Activated CD4-positive, alpha-beta T cell treated with anti-CD3 and anti-CD28 coated beads for 24 hours (primary cell): ENCODE measurements around the gene NHLH2.

ENCODE experiments used
- DNase-seq, 2 donors: peaks; one replicate each; pipeline ENCODE4 v3.0.0-alpha.2; 2020; ENCODE audit warnings: low read depth in 2 of 2

NHLH2 gene

DNA sequence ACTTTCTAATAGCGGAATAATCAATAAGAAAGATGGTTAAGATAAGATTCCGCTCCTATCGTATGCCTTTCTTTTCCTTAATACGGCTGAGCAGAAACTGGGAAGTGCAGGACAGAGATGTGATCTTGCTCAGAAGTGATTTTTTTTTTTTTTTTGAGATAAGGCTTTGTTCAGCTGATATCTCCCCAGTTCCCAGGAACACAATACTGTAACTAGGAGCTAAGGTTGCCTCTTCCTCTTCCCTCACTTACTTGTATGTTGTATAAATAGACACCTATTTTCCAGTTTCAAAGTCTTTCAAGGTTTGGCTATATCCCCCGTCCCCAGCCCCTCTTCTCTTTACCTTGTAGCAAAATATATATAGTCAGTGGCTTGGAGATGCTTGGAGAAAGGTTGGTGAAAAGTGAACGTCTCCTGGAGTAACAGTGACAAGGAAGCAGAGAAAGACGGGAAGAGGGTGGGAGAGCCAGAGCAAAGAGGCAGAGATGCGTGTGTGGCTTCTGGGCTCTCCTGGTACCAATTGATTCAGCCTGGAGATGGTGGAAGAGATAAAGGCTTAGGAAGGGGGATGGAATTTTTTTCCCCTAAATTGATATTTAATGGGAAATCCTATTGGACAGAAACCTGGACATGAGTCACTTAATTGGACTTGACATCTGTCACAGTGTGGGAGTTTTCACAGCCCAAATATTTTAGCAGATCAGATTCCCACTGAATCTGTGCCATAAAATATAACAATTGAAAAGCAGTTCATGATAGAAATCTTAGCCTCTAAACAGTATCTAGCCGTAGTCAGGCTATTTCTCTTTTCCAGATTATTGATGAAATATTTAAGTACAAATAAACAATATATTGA, at the start of gene NHLH2:
Gene NHLH2, minus strand, starts transcription at position 522 of the 856 bp plus-strand sequence. CDS start 2,754 bp downstream, outside the sequence.
- DNase-seq = no peak

DNA sequence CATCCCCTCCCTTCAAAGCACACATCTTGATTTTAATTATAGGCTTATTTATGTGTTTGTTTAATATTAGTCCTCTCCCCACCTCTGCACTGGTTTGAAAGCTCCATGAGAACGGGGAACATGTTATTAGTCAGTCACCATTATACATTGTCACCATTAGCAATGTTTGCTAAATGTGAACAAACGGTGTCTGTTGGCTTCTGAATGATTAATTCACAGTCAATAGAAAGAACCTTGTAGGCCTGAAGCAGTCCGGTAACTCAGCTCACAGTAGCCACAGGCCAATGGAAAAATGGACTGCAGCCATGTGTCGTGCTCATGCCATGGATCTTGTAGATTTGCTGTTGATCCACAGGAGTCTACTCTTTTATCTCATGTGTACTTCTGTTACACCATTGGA, 49.7 kb upstream of the NHLH2 start:
- no peak for DNase-seq

DNA sequence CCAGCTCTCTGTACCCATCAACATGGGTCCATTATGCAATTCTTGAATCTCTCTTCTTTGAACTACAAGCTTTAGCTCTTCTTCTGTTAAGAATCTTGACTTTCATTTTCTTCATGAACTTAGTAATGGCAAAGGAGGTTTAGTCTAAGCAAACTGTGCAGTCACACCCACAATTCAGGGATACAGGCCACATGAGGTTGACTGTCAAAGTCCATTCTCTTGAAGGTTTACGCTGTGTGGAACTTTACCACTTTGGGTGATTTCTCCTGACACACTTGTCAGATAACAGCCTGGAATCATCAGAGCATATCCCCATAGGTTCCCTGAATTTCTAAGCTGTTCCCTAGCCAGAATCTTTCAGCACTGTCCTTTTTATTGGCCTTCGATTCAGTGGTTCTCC, 48.0 kb upstream of the NHLH2 start:
- DNase-seq = no peak

DNA sequence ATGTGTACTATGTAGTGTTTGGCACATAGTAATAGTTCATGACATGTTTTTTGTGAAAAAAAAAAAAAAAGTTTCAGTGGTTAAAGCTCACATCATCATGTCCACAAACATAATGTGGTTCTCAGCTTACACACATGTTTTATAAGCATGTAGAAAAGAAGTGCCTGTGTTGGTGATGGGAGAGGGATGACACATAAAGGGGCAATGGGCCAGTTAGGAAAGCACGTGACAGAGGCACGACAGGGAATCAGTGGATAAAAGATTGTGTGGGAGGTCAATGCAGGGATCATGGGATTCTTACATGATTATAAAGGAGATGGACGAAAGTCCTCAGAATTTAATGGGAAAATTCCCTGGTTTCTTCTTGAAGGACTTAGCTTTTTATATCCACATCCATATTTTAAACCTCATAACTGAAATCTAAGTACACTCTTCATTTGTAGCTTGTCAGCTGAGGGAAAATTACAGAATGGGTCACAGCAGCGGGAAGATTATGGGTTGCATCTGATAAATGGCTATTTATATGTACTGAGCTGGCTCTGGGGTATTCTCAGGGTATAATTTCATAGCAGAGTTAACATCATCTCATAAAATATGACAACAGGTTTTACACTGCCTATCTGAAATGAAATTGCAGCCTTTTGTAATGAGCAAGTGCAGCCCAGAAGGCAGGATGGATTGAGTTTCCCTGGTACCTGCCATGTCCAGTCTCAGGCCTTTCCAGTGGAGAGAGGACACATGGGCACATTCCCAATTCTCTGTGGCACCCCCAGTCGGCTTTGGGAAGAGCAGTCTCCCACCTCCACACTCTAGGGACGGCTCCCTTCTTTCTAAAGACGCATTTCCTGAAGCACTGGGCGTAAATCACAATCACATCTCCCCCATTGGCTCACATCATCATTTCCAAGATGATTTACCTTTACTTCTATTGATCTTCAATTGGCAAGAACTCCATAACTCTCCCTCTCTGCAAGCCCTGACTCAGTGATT, 42.3 kb upstream of the NHLH2 start:
- no peak for DNase-seq

DNA sequence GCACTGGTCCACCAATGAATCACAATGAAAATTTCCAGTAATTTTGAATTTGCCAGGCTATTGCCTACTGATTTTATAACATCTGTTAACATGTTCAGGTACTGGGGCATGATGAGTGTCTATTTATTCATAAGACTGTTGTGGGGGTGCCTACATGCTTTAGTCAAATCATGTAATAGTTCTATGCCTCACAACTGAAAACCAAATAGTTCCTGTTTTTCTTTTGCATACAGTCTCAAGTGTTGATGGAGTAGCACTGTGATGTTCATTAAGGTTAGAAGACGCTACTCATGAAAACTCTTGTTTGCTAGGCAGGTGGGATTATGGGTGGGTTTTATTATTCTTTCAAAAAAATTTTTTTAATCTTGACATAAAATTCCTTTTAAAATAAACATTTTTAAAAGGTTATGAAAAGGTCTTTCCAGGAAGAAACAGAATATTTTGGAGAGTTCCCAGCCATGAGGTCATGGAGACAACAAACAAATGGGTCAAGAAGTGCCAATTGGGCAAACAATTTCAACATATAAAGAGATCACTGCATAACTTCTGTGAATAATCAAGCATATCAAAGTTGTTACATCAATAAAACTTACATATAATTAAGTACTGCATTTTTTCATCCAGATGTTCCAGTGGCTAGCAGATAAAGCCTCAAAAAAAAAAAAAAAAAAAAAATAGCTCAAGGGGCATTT, 40.2 kb upstream of the NHLH2 start:
- no peak for DNase-seq

DNA sequence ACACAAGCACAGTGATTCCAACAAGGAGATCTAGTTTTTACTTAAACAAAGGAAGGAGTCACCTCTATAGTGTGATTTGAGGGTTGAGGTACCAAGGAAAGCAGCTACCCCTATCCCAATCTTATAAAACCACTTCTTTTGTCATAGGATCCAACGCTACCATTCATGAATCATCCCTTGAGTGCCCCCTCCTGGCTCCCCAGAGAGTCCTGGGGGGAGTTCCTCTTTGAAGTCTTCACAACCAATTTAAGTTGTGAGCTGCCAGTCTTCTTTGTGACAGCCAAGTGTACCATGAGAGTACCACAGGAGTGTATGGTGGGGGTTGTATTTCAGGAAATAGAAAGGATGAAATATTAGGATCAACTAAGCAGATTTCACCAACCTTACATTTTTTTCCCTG, 39.1 kb upstream of the NHLH2 start:
- no peak for DNase-seq

DNA sequence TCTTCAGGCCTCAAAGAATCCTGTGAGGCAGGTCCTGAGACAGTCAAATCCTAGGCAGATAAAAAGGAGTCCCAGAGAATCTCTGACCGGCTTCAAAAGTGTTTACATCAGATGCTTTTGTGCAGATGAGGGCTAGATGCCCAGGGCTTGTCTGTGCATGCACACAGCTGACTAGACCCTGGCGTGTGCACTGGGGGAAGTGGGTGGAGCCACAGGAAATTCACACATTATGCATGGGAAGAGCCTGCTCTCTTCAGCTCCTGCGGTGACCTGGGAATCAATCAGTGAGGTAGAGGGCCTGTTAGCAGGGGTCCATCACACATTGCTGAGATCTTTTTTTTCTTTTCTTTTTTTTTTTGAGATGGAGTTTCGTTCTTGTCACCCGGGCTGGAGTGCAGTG, 36.6 kb upstream of the NHLH2 start:
- no peak for DNase-seq

DNA sequence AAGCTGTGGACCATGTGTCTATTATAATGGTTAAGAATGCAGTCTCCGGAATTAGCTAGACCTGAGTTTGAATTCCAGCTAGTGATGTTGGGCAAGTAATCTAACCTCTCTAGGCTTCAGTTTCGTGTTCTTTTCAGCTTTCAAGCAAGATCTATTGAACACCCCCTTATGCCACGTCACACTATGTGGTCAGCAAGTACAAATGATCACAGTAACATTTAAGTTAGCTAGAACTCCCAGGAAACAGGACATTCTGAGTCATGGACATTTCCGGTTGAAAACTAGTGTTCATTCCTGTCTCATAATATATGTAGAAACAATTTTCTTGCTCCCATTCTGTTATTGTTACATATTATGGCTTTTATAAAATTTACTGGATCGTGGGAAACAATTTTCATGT, 34.0 kb upstream of the NHLH2 start:
- no peak for DNase-seq

DNA sequence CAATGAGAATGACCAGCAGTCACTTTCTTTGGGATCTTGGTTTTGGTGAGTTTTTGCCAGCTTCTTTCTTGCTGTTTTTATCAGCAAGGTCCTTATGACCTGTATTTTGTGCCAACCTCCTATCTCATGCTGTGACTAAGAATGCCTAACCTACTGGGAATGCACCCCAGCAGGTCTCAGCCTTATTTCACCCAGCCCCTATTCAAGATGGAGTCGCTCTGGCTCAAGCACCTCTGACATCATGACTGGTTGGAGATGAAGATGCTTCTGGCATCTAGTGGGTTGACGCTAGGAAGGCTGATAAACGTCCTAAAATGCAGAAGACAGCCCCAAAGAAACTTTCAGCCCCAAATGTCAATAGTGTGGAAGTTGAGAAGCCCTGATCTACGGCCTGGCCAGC, 33.6 kb upstream of the NHLH2 start:
- no peak for DNase-seq

DNA sequence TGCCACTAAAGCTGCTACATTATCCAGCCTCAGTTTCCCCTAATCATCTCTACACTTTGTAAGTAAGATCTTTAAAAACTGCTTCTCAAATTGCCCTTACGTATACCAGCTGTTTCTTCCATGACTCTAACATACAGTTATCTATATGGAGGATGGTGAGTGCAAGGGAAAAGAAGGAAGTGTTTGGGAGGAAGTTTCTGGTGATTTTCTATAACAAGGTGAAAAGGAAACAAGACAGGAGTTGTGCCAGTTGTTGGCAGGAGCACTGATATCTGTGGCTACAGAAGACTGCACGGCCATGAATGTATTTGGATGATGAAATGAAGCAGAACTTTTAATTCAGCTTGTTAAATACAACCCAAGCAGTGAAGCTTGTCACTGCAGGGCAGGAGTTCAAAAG, 32.3 kb upstream of the NHLH2 start:
- DNase-seq = no peak

DNA sequence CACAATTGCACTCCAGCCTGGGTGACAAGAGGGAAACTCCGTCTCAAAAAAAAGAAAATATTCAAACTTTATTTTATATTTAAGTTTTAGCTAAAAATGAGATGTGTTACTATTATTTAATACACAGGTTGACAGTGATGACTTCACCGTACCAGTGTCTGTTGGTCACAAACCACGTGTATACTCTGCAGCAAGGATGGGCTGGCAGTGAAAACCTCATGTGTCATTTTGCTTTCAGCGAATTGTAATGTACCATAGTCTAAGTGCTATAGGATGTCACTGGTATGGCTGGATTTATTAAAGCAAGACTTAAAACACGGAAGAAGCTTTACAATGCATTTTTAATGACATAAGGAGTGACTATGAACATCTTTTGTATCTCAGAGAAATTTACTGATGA, 28.1 kb upstream of the NHLH2 start:
- no peak for DNase-seq

DNA sequence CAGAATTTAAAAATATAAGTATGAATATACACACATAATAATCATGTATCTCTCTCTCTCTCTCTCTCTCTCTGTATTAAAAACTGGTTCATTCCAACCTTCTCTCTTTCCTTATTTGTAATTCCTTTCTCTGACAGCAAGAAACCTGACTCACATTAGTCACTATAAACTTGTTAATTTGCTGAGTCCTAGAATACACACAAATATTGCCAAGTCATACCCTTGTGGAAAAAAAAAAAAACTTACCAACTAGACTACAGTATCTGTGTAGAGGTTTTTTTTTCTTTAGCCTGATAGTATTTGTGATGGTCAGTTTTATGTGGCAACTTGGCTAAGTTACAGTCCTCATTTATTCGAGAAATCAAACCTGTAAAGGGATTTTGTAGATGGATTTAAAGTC, 26.3 kb upstream of the NHLH2 start:
- DNase-seq = no peak

DNA sequence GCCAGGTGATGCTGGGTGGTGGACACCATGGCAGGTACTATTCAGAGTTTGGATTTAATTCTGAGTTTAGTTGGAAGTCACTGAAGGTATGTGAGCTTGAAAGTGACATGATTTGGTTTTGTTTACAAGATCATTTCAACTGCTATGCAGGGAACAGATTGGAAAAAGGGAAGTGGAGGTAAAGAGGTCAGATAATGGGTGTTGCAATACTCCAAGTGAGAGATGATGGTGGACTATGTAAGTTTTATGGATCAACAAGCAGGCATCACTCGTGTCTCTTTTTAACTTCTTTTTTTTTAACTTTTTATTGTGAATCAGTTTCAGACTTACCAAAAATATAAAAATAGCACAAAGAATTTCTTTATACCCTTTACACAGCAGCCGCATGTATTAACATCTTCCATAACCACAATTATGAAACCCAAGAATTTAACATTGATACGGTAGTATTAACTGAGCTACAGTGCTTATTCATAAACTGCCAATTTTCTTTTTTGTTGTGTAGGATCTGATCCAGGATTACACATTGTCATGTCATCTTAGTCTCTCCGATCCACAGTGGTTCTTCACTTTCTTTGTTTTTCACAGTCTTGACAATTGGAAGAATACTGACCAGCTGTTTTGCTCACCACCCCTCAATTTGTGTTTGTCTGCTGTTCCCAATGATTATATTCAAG, 24.9 kb upstream of the NHLH2 start:
- DNase-seq = no peak

DNA sequence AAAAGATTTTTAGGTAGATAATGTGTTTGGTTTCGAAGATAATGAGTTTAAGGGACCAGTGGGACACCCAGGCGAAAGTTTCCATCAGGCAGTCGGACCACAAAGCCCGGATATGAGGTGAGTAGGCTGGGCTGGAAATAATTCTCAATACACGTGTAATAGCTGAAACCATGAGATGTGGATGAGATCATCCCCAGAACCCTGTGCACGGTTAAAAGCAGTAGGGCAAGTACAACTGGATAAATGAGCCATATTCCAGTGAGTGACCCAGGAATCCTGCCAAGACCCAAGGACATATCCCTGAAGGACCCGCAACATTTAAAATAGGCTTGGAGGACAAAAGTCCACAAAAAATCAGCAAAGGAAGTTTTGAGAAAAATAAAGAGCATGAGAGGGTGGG, 21.5 kb upstream of the NHLH2 start:
- no peak for DNase-seq

DNA sequence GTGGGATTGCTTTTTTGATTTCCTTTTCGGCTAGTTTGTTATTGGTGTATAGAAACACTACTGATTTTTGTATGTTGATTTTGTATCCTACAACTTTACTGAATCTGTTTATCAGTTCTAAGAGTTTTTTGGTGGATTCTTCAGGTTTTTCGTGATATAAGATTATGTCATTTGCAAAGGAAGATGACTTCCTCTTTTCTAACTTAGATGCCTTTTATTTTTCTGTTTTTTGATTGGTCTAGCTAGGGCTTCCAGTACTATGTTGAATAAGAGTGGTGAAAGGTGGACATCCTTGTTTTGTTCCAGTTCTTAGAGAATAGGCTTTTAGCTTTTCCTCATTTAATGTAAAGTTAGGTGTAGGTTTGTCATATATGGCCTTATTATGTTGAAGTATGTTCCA, 13.1 kb upstream of the NHLH2 start:
- DNase-seq = no peak

DNA sequence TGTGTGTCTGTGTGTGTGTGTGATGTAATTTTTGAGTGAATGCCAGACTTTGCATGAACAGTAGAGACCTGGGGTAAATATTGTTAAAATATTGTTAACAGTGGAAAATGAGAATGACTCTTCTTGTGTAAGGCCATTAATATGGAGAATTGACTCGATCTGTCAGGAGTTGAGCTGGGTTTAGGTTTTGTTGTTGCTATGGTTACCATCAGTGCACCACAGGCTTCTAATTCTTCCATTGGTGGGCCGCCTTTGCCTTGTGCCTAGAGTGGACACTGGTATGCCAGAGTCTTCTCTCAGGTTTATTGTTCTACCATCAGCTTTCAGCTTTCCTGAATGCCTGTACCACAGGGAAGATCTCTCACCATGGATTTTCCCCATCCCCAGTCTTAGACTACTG, 10.0 kb upstream of the NHLH2 start:
- DNase-seq = no peak

DNA sequence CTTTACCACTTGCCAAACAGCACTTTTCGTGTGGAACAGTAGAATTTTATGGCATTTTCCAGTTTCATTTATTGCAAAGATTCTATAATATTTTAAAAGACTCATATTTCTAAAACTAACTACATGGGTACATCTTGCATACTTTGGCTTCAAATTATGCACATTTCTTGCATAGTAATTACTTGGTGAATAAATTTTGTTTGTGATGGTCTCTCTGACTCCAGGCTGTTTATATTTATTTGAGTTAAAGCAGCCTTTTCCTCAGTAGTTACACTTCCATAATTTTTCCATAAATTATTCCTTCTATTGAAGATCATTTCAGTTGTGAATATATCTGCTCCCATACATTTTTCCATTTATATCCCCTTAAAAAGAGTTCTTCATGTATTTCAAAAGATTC, 6.9 kb upstream of the NHLH2 start:
- DNase-seq = no peak

DNA sequence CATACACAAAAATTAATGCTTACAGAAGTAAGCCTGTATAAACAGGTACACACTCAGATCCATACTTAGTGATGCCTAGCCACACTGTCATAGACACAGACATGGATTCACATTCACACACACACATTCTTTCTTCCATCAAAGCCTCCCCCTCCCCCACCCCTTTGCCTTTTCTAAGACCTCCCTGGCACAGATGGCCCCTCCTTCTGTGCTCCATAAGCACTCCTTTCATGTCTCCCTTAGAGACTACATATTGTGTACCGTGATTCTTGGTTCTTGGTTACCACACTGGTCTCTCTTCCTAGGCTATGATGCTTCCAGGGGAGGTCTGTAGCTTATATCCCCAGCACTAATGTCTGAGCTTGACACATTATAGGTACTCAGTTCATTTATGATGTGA, 2.0 kb upstream of the NHLH2 start:
- DNase-seq = no peak

DNA sequence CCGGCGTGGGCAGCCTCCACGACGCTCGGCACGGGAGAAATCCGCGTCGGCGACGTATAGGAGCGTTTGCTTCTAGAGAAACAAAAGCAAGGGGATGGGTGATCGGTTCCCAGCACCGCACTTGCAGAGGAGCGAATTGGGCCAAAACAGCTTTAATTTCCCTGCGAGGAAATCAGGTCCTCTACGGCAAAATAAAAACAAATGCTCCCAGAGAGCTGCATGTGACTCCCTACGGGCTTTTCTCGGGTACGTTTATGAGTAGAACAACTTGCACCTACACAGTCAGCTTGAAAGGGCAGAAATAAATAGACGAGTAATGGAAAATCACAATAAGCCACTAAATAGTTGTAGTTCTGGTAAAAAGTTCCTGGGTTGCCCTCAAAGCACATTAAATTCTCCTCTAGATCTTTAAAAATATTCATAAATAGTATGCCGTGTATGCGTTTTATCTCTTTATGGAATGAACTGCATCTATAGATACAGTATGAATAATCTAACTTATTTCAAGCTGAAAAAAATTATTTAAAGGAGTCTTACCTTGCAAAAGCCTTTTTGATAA, 1.2 kb downstream of the NHLH2 start:
- no peak for DNase-seq

DNA sequence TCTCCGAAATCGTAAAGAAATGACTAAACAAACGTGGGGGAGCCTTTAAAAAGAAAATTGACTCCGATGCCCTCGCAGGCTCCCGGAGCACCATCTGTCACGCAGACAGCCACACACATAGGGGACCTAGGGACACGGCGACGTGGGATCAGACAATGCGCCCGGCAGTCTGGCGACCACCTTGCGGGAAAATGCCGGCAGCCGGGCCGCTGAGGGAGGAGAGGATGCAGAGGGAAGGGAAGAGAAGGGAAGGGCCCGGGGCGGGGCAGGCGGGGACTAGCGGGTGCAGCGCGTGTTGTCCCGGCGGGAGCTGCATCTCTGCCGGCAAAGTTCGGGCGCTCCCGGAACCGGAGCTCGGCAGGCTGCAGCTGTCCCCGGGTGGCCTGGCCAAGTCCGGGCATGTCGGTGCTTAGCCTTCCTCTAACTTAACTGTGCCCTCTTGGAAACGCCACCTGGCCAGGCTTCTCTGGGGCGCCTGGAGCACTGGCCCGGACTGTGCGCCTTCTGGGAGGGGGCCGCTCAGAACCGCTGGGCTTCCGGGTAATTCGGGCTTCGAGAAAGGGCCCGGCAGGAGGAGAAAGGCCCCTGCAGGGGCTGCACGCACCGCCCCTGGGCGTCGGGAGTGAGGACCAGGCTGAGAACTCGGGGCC, 1.8 kb downstream of the NHLH2 start:
- DNase-seq = no peak
